ENCODE measurements around the gene PPA2.

GRCh38 chr4:105509291-105509690 lies 35.4 kb upstream of the PPA2 start:
- TF ChIP-seq CTCF (IDR thresholded peaks at IDR 0.05) (no peak), EP300 (IDR thresholded peaks at IDR 0.05) (no peak), POLR2A (IDR thresholded peaks at IDR 0.05) (no peak), POLR2AphosphoS5 (IDR thresholded peaks at IDR 0.05) (no peak)

Measured in suprapubic skin (tissue), 4 donors.